GM21717 (cell line): Measurements from ENCODE around the gene GAGE12C.
"Not testable (repeated sequence)": the region's sequence is repeated elsewhere in the genome, so short reads cannot be mapped to it uniquely, and the experiment has no call there.

ENCODE experiments used
- ATAC-seq: cut with Tn5 transposase; IDR thresholded peaks from one replicate; pipeline ENCODE4 v1.9.1; 2021; ENCODE audit warnings: mild to moderate bottlenecking, moderate library complexity; ENCODE audit not compliant: unreplicated experiment

The GAGE12C gene

GRCh38 chrX:49531877-49532276 is at the start of gene GAGE12C:
GAGE12C (plus strand) TSS chrX:49532177; CDS start chrX:49533332, 1,155 bp downstream.
- not testable (repeated sequence) for ATAC-seq

DNA sequence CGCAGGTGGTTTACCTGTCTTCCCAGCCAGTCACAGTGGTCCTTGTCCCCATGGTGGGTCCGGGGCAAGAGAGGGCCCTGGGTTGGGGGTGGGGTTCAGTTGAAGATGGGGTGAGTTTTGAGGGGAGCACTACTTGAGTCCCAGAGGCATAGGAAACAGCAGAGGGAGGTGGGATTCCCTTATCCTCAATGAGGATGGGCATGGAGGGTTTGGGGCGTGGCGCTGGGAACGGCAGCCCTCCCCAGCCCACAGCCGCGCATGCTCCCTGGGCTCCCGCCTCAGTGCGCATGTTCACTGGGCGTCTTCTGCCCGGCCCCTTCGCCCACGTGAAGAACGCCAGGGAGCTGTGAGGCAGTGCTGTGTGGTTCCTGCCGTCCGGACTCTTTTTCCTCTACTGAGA is 9.5 kb downstream of the GAGE12C start, which contains the start of gene GAGE12D:
TSS of gene GAGE12D (plus strand) at position 301 of the 400 bp plus-strand sequence. CDS start 1,155 bp downstream, outside the sequence.
- ATAC-seq, result not testable (repeated sequence)

DNA sequence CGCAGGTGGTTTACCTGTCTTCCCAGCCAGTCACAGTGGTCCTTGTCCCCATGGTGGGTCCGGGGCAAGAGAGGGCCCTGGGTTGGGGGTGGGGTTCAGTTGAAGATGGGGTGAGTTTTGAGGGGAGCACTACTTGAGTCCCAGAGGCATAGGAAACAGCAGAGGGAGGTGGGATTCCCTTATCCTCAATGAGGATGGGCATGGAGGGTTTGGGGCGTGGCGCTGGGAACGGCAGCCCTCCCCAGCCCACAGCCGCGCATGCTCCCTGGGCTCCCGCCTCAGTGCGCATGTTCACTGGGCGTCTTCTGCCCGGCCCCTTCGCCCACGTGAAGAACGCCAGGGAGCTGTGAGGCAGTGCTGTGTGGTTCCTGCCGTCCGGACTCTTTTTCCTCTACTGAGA is 19.0 kb downstream of the GAGE12C start, which contains the start of gene GAGE12E:
TSS of gene GAGE12E (plus strand) at position 301 of the 400 bp plus-strand sequence. CDS start 1,155 bp downstream, outside the sequence.
- not testable (repeated sequence) for ATAC-seq

DNA sequence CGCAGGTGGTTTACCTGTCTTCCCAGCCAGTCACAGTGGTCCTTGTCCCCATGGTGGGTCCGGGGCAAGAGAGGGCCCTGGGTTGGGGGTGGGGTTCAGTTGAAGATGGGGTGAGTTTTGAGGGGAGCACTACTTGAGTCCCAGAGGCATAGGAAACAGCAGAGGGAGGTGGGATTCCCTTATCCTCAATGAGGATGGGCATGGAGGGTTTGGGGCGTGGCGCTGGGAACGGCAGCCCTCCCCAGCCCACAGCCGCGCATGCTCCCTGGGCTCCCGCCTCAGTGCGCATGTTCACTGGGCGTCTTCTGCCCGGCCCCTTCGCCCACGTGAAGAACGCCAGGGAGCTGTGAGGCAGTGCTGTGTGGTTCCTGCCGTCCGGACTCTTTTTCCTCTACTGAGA is 28.6 kb downstream of the GAGE12C start, which contains the start of gene GAGE12F:
TSS of gene GAGE12F (plus strand) at position 301 of the 400 bp plus-strand sequence. CDS start 1,155 bp downstream, outside the sequence.
- not testable (repeated sequence) for ATAC-seq

DNA sequence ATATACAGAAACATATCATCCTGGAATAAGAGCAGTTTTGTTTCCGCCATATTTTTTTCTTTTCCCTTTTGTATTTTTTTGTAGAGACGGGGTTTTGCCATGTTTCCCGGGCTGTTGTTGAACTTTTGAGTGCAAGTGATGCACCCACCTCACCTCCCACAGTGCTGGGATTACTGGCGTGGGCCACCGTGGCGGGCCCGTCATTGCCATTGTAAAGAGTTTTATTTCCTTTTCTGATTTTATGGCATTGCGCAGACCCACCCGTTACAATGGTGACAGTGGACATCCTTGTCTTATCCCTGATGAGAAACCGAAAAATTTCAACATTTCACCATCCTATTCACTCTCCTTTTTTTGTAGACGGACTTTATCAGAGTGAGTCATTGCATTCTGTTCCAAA is 36.8 kb downstream of the GAGE12C start:
- not testable (repeated sequence) for ATAC-seq

- not testable (repeated sequence) for ATAC-seq
Observed at GRCh38 chrX:49569152-49569551, 37.2 kb downstream of the GAGE12C start.

GRCh38 chrX:49570100-49570499 is 38.1 kb downstream of the GAGE12C start, which contains the start of gene GAGE12G:
GAGE12G (plus strand) TSS chrX:49570400; CDS start chrX:49571555, 1,155 bp downstream.
- not testable (repeated sequence) for ATAC-seq

- not testable (repeated sequence) for ATAC-seq
Observed at GRCh38 chrX:49579649-49580048, 47.7 kb downstream of the GAGE12C start, which contains the start of gene GAGE12H. GAGE12H (plus strand) TSS chrX:49579949; CDS start chrX:49581104, 1,155 bp downstream.
